GM12864 (cell line): Measurements from ENCODE around the gene HCFC1R1.
A peak's percentile ranks its signal among the peaks of the same experiment; 100 is the strongest.

Experiments
- DNase-seq: peaks from one replicate; pipeline ENCODE4 v3.0.0-alpha.2; 2011; ENCODE audit warnings: low read depth
- H3K4me3 ChIP-seq: 2 replicates; pipeline ENCODE4 v1.5.1; 2011; ENCODE audit warnings: mild to moderate bottlenecking, low read depth, low read length, control low read depth
- CTCF ChIP-seq: IDR thresholded peaks from 2 replicates; pipeline ENCODE4 v1.5.1; 2011; ENCODE audit warnings: low read depth, mild to moderate bottlenecking, moderate library complexity, low read length, control low read depth, inconsistent platforms; ENCODE audit errors: missing control alignments

Gene HCFC1R1

GRCh38 chr16:3020247-3020603 is 3.5 kb downstream of the HCFC1R1 start, which contains the start of gene TNFRSF12A:
TSS of gene TNFRSF12A (plus strand) at chr16:3020368. CDS start at chr16:3020398, 30 bp downstream.
- TF ChIP-seq CTCF = no peak
- DNase-seq = no peak
- H3K4me3 ChIP-seq = peak within 1 kb of the TSS; percentile 68

- peak overlapping the region; percentile 46 for H3K4me3 ChIP-seq
- DNase-seq = no peak
- no peak for TF ChIP-seq CTCF
Measured at GRCh38 chr16:3019594-3020246, 4.0 kb downstream of the HCFC1R1 start.

- TF ChIP-seq CTCF = peak; percentile 33
- no peak within 1 kb of the TSS for H3K4me3 ChIP-seq
- DNase-seq = no peak
Measured at GRCh38 chr16:3017794-3018506, 5.8 kb downstream of the HCFC1R1 start, which contains the start of gene CLDN6. TSS of gene CLDN6 (minus strand) at chr16:3018183. CDS start at chr16:3016021, 2,162 bp downstream.

GRCh38 chr16:3017344-3017743 is 6.4 kb downstream of the HCFC1R1 start:
- TF ChIP-seq CTCF = no peak
- no peak overlapping the region for H3K4me3 ChIP-seq

GRCh38 chr16:3015865-3016521 is 7.7 kb downstream of the HCFC1R1 start:
- DNase-seq = no peak
- no peak for TF ChIP-seq CTCF
- no peak overlapping the region for H3K4me3 ChIP-seq

More at GRCh38 chr16:3017344-3017743, 6.4 kb downstream of the HCFC1R1 start:
- DNase-seq = no peak

GRCh38 chr16:3014971-3015370 is 8.8 kb downstream of the HCFC1R1 start:
- no peak overlapping the region for H3K4me3 ChIP-seq
- no peak for TF ChIP-seq CTCF
- no peak for DNase-seq
